Measurements from ENCODE around the gene ARPC3.

ARPC3 gene

GRCh38 chr12:110449799-110450497, at the start of gene ARPC3:
Gene ARPC3, minus strand, starts transcription at chr12:110450337. Its CDS starts 77 bp downstream, at chr12:110450260.
- TF ChIP-seq, protein P1, sequence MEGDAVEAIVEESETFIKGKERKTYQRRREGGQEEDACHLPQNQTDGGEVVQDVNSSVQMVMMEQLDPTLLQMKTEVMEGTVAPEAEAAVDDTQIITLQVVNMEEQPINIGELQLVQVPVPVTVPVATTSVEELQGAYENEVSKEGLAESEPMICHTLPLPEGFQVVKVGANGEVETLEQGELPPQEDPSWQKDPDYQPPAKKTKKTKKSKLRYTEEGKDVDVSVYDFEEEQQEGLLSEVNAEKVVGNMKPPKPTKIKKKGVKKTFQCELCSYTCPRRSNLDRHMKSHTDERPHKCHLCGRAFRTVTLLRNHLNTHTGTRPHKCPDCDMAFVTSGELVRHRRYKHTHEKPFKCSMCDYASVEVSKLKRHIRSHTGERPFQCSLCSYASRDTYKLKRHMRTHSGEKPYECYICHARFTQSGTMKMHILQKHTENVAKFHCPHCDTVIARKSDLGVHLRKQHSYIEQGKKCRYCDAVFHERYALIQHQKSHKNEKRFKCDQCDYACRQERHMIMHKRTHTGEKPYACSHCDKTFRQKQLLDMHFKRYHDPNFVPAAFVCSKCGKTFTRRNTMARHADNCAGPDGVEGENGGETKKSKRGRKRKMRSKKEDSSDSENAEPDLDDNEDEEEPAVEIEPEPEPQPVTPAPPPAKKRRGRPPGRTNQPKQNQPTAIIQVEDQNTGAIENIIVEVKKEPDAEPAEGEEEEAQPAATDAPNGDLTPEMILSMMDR (IDR thresholded peaks at IDR 0.05) = peak; percentile 77 to 91
- no peaks in the 10 kb centered on the region for H3K9me3 ChIP-seq
- no peaks in the 10 kb centered on the region for H3K27me3 ChIP-seq
- H3K27ac ChIP-seq = peak within 1 kb of the TSS; percentile 93 to 95
- H3K4me3 ChIP-seq = peak within 1 kb of the TSS; percentile 90 to 92
- H3K36me3 ChIP-seq = peaks cover 17 to 48% (median 22%) of the 10 kb centered on the region in 3 donors
- H3K4me1 ChIP-seq = peaks cover 0 to 26% (median 19%) of the 10 kb centered on the region in 4 donors
- peak; percentile 97 for DNase-seq
- intact Hi-C loops (cut with DNase I; ENCODE audit: low total_unique reads) = no loop called here

DNA sequence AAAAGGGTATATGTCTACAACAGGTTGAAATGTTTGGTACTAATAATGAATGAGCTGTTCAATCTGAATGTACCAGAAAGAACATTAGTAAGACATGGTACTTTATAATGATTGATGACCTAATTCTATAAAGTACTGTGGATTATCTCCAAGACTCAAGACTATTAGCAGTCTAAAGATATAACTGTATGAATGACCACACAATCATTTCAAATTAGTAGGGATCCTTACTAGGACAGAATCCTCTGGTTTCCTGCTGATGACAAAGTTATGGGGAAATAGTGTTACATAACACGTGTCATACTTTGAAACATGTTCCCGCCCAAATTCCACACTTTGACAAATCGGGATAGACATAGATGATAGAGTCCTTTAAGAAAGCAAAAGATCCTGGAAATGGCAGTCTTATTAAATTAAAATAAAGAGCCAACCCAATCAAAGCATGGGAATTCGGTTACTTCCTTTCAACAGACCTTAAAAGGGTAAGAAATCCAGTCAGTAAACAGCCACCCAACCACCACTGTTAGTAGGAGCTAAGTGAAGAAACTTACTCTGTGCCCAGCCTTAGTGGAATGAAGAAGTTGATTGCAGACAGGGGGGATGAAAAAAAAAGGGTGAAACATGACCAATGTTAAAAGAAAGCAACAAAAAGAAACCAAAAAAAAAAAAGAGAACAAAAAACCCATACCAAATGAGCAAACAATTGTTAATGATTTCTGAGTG, 49.0 kb upstream of the ARPC3 start:
- Histone ChIP-seq H3K4me1 (peaks cover 0 to 38% (median 22%) of the 10 kb centered on the region in 4 donors), H3K27ac (peak overlapping the region; percentile 24 to 95), H3K36me3 (peaks cover 13 to 22% (median 18%) of the 10 kb centered on the region in 3 donors), H3K27me3 (no peaks in the 10 kb centered on the region), H3K4me3 (no peak overlapping the region), H3K9me3 (no peaks in the 10 kb centered on the region)
- TF ChIP-seq, protein P1 (IDR thresholded peaks at IDR 0.05) = no peak
- intact Hi-C loops (cut with DNase I; ENCODE audit: low total_unique reads) = no loop called here
- no peak for DNase-seq

GRCh38 chr12:110475426-110475825, 25.3 kb upstream of the ARPC3 start:
- Histone ChIP-seq H3K27me3 (no peaks in the 10 kb centered on the region), H3K27ac (no peak overlapping the region)

DNA sequence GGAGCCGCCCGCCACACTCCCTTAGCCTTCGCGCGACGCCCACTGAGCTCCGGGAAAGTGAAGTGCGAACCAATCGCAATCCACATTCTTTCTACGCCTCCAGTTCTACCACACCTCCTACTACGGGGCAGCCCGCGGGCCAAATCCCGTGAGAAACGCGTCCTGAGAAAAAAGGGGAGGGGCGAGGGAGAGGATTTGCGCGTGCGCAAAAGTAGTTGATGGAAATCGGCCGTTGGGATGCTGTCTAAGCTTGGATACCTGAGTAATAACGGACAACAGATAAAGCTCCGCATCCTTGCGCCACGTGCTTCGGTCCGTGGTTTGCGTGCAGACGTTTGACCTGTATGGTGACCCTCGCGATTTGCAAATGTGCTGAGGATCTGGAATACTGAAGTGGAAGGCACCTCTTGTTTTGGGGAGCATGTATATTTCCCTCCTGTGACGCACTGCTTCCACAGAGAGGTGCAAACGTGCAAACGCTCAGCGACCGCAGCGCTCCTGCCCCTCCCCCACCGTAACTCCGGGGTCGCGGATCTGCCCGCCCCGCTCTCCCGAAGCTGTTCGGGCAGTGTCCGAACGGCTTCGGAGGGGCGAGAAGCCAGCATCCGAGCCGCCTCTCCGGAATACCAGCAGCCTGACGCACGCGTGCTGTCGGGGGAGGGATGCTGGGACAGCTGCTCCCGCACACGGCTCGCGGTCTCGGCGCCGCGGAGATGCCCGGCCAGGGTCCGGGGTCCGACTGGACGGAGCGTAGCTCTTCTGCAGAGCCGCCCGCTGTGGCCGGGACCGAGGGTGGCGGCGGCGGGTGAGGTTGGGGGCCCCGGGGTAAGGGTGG, 18.3 kb upstream of the ARPC3 start, which contains the start of the genes FAM216A and GPN3:
Gene FAM216A (plus strand): TSS at position 632 of the 835 bp plus-strand sequence. CDS start 31 bp downstream, at position 663.
Gene GPN3 (minus strand): TSS at position 44 of the 835 bp plus-strand sequence. CDS start 54 bp downstream, outside the sequence.
- TF ChIP-seq, protein P1 (IDR thresholded peaks at IDR 0.05) = no peak
- Histone ChIP-seq H3K9me3 (no peaks in the 10 kb centered on the region), H3K27me3 (no peaks in the 10 kb centered on the region), H3K4me1 (peaks cover 0 to 22% (median 15%) of the 10 kb centered on the region in 4 donors), H3K36me3 (peaks cover 0 to 20% (median 13%) of the 10 kb centered on the region in 3 donors), H3K4me3 (peak within 1 kb of the TSS; percentile 66 to 74), H3K27ac (peak within 1 kb of the TSS; percentile 90 to 93)
- intact Hi-C loops (cut with DNase I; ENCODE audit: low total_unique reads) = loop anchor here (5.0 to 10.0 kb wide), 3 partner anchors 34 to 1626 kb away; partner anchors contain the start of genes PPTC7, RAD9B and VPS29
- DNase-seq = peak; percentile 96 to 98

More at GRCh38 chr12:110475426-110475825, 25.3 kb upstream of the ARPC3 start:
- no peak overlapping the region for H3K4me3 ChIP-seq
- intact Hi-C loops (cut with DNase I; ENCODE audit: low total_unique reads) = no loop called here
- H3K4me1 ChIP-seq = no peaks in the 10 kb centered on the region
- TF ChIP-seq, protein P1 (IDR thresholded peaks at IDR 0.05) = no peak
- peaks cover 0 to 5% (median 3%) of the 10 kb centered on the region in 3 donors for H3K36me3 ChIP-seq
- no peak for DNase-seq
- H3K9me3 ChIP-seq = no peaks in the 10 kb centered on the region

DNA sequence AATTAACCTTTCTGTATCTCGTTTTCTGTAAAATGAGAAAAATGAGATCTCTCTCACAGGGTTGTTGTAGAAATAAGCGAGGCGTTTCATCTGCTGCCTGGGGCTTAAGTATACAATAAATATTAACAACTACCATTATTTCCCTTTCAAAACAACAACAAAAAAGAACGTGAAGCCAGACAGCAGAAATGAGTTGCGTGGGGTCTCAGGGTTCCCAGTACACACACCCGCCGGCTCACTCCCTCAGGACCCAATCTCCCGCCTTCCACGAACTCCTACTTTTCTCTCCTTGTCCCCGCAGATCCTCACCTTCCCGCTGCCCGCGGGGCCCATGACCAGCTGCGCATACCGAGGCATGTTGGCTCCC, 17.7 kb upstream of the ARPC3 start:
- Histone ChIP-seq H3K27ac (peak overlapping the region; percentile 90 to 93), H3K36me3 (peaks cover 4 to 26% (median 13%) of the 10 kb centered on the region in 3 donors), H3K4me1 (peaks cover 0 to 22% (median 15%) of the 10 kb centered on the region in 4 donors), H3K27me3 (no peaks in the 10 kb centered on the region), H3K9me3 (no peaks in the 10 kb centered on the region), H3K4me3 (peak overlapping the region; percentile 66 to 74)
- TF ChIP-seq, protein P1 (IDR thresholded peaks at IDR 0.05) = no peak
- no peak for DNase-seq
- intact Hi-C loops (cut with DNase I; ENCODE audit: low total_unique reads) = loop anchor here (5.0 to 10.0 kb wide), 3 partner anchors 34 to 1627 kb away; partner anchors contain the start of genes PPTC7, RAD9B and VPS29
